Measurements from ENCODE around the gene MACROD1. TPM values are rescaled to one million over a fixed set of nuclear protein-coding genes. Genes with fewer than 3 reads are reported as not detected.

Gene MACROD1
- total RNA-seq, 1 donor from 2014 or later = 9.3 TPM

- no peak for DNase-seq (ENCODE audit: low read depth)
Observed at GRCh38 chr11:64092761-64093136, 73.2 kb downstream of the MACROD1 start.

- no peak for DNase-seq (ENCODE audit: low read depth)
Observed at GRCh38 chr11:64092111-64092760, 73.7 kb downstream of the MACROD1 start.

GRCh38 chr11:64090806-64091516 is 75.0 kb downstream of the MACROD1 start:
- DNase-seq (ENCODE audit: low read depth) = no peak

GRCh38 chr11:64089915-64090805 is 75.8 kb downstream of the MACROD1 start:
- DNase-seq (ENCODE audit: low read depth) = peak; percentile 43

GRCh38 chr11:64089493-64089892 is 76.4 kb downstream of the MACROD1 start:
- DNase-seq (ENCODE audit: low read depth) = no peak

- no peak for DNase-seq (ENCODE audit: low read depth)
Observed at GRCh38 chr11:64089027-64089360, 76.9 kb downstream of the MACROD1 start.

- no peak for DNase-seq (ENCODE audit: low read depth)
Observed at GRCh38 chr11:64088162-64089026, 77.5 kb downstream of the MACROD1 start.

- DNase-seq (ENCODE audit: low read depth) = peak; percentile 33
Observed at GRCh38 chr11:64086258-64087123, 79.4 kb downstream of the MACROD1 start.

GRCh38 chr11:64085906-64086257 is 80.0 kb downstream of the MACROD1 start:
- DNase-seq (ENCODE audit: low read depth) = no peak

GRCh38 chr11:64084951-64085710 is 80.8 kb downstream of the MACROD1 start:
- DNase-seq (ENCODE audit: low read depth) = peak; percentile 70

- no peak for DNase-seq (ENCODE audit: low read depth)
Observed at GRCh38 chr11:64084146-64084950, 81.6 kb downstream of the MACROD1 start.

GRCh38 chr11:64083398-64084080 is 82.4 kb downstream of the MACROD1 start:
- DNase-seq (ENCODE audit: low read depth) = no peak

- DNase-seq (ENCODE audit: low read depth) = no peak
Observed at GRCh38 chr11:64081745-64082442, 84.0 kb downstream of the MACROD1 start.

GRCh38 chr11:64080390-64080789 is 85.5 kb downstream of the MACROD1 start:
- no peak for DNase-seq (ENCODE audit: low read depth)

- no peak for DNase-seq (ENCODE audit: low read depth)
Observed at GRCh38 chr11:64078905-64079304, 87.0 kb downstream of the MACROD1 start.

GRCh38 chr11:64078284-64078683 is 87.6 kb downstream of the MACROD1 start:
- DNase-seq (ENCODE audit: low read depth) = no peak

- no peak for DNase-seq (ENCODE audit: low read depth)
Observed at GRCh38 chr11:64077607-64078006, 88.3 kb downstream of the MACROD1 start.

GRCh38 chr11:64076758-64077157 is 89.2 kb downstream of the MACROD1 start:
- no peak for DNase-seq (ENCODE audit: low read depth)
